Inferior parietal cortex (tissue), 1 donor: ENCODE results near the gene RAB3D.
"Not testable (repeated sequence)": the region's sequence is repeated elsewhere in the genome, so short reads cannot be mapped to it uniquely, and the experiment has no call there.

Experiments
- DNase-seq: peaks from one replicate; pipeline ENCODE4 v3.0.0-alpha.2; 2016; ENCODE audit errors: extremely low spot score

Gene RAB3D

GRCh38 chr19:11365557-11366117, 26.2 kb upstream of the RAB3D start:
- DNase-seq: no peak

- DNase-seq: no peak
Measured at GRCh38 chr19:11364935-11365334, 25.5 kb upstream of the RAB3D start.

- no peak for DNase-seq
Measured at GRCh38 chr19:11364296-11364904, 24.9 kb upstream of the RAB3D start.

- DNase-seq: no peak
Measured at GRCh38 chr19:11363881-11364280, 24.4 kb upstream of the RAB3D start.

GRCh38 chr19:11361771-11362731, 22.6 kb upstream of the RAB3D start:
- DNase-seq: no peak

- no peak for DNase-seq
Measured at GRCh38 chr19:11361037-11361770, 21.7 kb upstream of the RAB3D start.

- no peak for DNase-seq
Measured at GRCh38 chr19:11359421-11359820, 20.0 kb upstream of the RAB3D start.

- DNase-seq: no peak
Measured at GRCh38 chr19:11356676-11357550, 17.5 kb upstream of the RAB3D start.

GRCh38 chr19:11356074-11356397, 16.6 kb upstream of the RAB3D start:
- DNase-seq: no peak

GRCh38 chr19:11355160-11356073, 16.0 kb upstream of the RAB3D start, which contains the start of gene PLPPR2:
Gene PLPPR2 (plus strand): TSS chr19:11355432. CDS start chr19:11357674, 2,242 bp downstream.
- DNase-seq: peak; percentile 87

GRCh38 chr19:11354102-11354501, 14.6 kb upstream of the RAB3D start:
- not testable (repeated sequence) for DNase-seq

GRCh38 chr19:11349171-11349570, 9.7 kb upstream of the RAB3D start:
- DNase-seq: no peak

- DNase-seq: no peak
Measured at GRCh38 chr19:11347546-11348039, 8.1 kb upstream of the RAB3D start.

- peak; percentile 98 for DNase-seq
Measured at GRCh38 chr19:11346104-11346940, 6.9 kb upstream of the RAB3D start, which contains the start of the genes CCDC159 and TMEM205. Gene CCDC159 (plus strand): TSS chr19:11346519. CDS start chr19:11346607, 88 bp downstream. Gene TMEM205 (minus strand): TSS chr19:11346268. CDS start chr19:11345619, 649 bp downstream.

GRCh38 chr19:11345122-11345803, 5.8 kb upstream of the RAB3D start:
- no peak for DNase-seq

- no peak for DNase-seq
Measured at GRCh38 chr19:11342429-11342828, 3.0 kb upstream of the RAB3D start.

- not testable (repeated sequence) for DNase-seq
Measured at GRCh38 chr19:11340099-11340467, 626 bp upstream of the RAB3D start.
